NT2/D1 (cell line): ENCODE measurements around the gene SPPL2C.

Source experiments
- SUZ12 ChIP-seq: IDR thresholded peaks from 2 replicates; pipeline ENCODE4 v1.6.1; 2011; ENCODE audit not compliant: insufficient read length, insufficient read depth; ENCODE audit errors: extremely low read depth
- ZNF274 ChIP-seq: IDR thresholded peaks from 2 replicates; pipeline ENCODE4 v1.6.1; 2011; ENCODE audit warnings: mild to moderate bottlenecking, low read depth, low read length

DNA sequence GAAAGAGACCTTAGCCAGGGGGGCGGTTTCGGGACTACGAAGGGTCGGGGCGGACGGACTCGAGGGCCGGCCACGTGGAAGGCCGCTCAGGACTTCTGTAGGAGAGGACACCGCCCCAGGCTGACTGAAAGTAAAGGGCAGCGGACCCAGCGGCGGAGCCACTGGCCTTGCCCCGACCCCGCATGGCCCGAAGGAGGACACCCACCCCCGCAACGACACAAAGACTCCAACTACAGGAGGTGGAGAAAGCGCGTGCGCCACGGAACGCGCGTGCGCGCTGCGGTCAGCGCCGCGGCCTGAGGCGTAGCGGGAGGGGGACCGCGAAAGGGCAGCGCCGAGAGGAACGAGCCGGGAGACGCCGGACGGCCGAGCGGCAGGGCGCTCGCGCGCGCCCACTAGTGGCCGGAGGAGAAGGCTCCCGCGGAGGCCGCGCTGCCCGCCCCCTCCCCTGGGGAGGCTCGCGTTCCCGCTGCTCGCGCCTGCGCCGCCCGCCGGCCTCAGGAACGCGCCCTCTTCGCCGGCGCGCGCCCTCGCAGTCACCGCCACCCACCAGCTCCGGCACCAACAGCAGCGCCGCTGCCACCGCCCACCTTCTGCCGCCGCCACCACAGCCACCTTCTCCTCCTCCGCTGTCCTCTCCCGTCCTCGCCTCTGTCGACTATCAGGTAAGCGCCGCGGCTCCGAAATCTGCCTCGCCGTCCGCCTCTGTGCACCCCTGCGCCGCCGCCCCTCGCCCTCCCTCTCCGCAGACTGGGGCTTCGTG lies 49.5 kb downstream of the SPPL2C start, which contains the start of gene MAPT:
- TF ChIP-seq ZNF274, result no peak
- no peak for TF ChIP-seq SUZ12
